Measurements from ENCODE around the gene BEND7.
"Not testable (repeated sequence)": the region's sequence is repeated elsewhere in the genome, so short reads cannot be mapped to it uniquely, and the experiment has no call there.

BEND7 gene

DNA sequence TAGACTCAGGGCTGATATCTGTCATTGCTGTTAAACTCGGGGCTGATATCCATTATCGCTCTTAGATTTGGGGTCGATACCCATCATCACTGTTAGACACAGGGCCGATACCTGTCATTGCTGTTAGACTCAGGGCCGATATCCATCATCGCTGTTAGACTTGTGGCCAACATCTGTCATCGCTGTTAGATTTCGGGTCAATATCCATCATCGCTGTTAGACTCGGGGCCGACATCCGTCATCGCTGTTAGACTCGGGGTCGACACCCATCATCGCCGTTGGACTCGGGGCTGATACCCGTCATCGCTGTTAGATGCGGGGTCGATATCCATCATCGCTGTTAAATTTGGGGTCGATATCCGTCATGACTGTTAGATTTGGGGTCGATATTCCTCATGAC is 54.8 kb downstream of the BEND7 start:
- DNase-seq, result no peak

DNA sequence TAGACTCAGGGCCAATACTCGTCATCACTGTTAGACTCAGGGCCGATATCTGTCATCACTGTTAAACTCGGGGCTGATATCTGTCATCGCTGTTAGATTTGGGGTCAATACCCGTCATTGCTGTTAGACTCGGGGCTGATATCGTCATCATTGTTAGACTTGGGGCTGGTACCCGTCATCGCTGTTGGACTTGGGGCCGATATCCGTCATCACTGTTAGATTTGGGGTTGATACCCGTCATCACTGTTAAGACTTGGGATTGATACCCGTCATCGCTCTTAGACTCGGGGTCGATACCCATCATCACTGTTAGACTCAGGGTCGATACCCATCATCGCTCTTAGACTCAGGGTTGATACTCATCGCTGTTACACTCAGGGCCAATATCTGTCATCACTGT is 56.5 kb downstream of the BEND7 start:
- no peak for DNase-seq

DNA sequence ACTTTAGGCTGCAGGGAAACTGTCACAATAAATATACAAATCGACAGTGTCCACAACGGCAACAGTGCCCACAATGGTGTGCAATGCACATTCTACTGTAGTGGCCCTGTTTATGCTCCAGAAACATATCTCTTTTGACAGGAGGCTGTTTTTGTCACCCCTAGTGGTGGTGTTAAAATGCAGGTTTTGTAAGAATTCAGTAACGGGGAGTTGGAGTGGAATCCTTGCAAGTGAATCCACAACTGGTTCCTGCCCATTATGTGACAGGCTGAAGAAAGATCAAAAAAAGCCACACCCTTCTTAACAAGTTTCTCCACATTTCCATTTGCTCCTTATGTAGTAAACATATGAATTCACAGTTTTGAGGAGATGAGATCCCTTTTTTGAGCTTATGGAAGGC is 58.5 kb downstream of the BEND7 start:
- DNase-seq, result no peak

DNA sequence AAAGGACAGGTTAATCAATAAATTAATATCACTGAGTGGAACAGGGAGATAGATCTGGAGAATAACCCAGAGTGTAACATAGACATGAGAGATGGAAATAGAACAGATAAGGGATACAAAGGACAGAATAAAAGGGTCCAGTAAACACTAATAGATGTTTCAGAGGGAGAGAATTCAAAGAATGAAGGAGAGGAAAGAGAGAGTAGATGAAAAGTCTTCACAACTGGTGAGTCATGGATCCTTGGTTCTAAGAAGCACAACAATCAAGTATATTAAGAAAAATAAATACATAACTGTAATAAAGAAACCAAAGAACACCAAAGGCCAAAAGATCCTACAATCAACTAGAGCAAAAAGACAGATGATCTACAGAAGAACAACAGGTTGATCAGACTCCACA is 66.3 kb downstream of the BEND7 start:
- DNase-seq, result no peak

DNA sequence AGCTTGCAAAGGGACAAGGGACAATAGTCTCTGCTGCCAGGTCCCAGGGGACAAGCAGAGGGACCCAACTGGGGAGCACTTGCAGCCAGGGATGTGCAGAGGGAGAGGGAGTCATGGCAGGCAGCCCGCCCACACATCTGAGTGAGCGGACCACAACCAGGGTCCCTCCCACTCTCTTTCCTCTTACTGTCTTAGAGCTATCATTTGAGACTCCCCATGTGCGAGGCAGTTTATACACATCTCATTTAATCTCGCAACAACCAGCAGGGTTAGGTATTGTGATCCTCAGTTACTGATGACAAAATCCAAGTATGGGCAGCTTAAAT is 70.2 kb downstream of the BEND7 start:
- no peak for DNase-seq

DNA sequence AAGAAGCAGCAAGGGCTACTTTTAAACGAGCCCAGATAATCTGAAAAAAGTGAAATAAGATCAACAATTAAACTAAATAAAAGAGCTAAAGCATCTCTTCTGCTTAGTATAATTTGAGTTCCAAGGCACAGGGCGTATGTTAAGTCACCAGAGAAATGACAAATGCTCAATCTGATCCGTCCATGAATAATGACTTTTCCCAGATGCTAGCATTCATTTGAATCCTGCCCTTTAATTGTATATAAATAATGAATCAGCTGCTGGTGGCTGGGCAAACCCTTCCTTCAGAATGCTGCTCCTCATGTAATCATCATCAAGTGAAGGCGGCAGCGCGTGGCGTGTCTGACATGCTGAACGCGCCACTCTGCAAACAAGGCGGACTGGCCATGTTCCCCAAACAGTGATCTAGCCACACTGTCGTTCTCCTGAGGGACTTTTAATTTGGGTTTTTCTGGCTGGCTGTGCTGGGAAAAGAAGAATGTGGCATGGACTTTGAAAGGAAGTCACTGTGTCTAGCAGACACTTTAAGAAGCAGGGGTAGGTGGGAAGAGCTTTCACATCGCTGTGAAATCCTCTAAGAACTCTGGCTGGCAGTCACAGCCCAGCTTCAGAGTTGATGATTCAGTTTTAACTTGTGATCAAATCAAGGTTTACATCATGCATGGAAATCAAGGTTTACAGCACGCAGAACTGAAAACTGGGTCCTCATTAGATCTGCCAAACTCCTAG is 70.7 kb downstream of the BEND7 start:
- no peak for DNase-seq

DNA sequence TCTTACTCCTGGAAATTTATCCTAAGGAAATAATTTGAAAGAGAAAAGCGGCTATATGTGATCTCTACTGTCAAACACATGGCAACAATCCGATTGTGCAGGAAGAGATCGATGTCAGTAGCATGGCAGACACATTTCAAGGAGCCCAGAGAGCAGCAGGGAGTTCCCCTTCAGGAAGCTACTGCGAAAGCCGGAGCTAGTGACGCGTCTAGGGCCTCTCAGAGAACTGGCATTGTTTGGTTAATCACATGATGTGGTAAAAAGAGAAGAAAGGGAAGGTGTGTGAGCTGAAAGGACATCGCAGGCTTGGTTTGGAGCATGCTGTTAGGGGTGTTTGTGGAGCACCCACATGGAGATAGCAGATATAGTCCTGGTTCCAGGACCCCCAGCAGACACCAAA is 74.9 kb downstream of the BEND7 start:
- DNase-seq, result no peak

DNA sequence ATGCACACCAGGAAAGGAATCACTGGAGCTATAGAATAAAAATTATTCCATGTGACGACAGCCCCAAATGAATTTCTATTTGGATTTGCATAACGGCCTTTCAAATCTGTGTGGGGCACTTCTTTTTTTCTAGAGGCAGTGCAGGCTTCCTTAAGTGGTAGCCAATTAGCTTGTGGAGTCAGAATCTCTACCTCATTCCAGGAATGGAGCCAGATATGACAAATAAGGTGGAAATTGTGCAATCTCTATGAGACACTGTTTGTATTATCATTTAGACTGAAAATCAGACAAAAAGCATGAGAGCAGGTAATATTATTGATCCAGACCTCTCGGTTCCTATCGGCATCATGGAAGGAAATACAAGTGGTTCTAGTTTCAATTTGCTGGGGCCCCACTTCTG is 78.7 kb downstream of the BEND7 start:
- no peak for DNase-seq

DNA sequence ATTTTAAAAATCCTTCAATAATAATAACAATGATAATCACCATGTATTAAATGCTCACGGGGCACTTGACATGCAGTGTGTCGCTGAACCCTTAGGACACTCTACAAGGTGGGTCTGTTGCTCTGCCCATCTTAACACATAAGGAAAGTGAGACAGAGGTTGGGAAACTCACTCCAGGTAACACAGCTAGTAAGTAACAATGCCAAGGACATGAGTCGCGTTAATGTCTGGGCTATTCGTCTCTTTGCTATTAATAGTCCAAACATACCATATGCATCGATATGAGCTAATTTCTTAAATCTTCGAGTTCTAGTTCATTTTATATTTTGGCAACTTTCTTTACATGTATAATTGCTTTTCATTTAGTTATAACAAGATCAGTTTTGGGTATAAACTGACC is 79.5 kb downstream of the BEND7 start:
- no peak for DNase-seq

DNA sequence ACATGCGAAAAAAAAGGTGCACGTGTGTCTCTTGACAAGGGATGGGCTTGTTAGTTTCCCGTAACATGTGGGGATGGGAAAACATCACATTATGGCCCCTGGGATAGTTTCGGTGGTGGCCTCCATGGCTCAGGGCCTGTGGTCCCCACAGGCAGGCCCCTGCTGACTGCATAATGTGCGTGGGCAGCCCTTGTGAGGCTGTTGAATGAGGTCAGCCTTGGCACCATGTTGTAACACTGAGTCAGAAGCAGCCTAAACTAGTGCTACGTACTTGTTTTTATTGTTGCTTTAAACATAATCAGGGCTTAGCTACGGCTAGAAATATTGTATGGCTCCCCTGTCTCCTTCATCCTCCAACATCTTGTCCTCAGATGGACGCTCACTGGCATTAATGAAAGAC is 80.6 kb downstream of the BEND7 start:
- DNase-seq, result no peak

DNA sequence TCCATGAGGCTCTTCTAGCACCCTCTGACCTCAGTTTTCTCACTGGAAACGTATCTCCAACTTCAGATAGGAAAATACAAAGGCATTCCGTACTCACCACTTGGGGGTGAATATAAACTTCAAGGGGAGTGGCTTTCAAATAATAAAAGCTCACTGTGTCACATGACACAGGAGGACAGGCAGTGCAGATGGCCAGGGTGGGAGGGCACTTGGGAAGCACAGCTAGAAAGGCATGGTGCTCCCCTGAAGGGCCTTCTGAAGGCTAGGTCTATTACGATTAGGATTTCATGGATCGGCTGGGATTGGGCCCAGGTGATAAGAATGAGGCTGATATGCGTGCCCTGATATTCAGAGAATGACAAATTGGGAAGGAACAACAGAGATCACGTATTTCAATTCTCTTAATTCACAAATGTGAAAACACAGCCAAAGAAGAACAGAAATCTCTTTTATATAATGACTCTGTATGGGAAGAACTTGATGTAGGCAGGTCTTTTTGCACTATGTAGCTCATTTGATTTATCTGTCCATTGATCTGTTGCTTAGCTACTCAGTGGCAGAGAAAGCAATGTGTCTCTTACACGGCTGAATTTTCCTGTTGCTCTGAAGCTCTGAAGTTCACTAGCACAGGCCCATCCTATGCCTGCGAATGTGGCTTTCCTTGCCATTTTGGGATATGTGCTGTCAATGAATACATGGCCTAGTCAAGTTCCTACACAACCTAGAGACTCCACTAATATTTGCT is 83.0 kb downstream of the BEND7 start:
- no peak for DNase-seq

DNA sequence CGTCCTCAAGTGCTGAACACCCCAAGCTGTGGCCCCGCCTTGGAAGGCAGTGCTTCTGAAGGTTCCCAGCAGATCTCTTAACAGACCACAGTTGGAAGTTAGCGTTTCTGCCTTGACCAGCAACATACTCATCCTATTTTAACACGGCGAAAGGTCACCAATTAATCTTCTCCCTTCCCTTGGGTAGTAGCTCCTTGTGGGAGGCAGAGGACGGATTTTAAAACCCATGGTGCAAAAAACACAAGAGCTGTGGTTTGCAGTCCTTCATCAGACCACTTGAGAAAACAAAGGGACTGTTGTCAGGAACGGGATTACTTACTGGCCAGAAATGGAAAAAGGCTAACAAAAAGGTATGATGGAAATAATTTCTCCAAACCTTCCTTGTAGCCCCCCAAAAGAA is 87.3 kb downstream of the BEND7 start:
- no peak for DNase-seq

DNA sequence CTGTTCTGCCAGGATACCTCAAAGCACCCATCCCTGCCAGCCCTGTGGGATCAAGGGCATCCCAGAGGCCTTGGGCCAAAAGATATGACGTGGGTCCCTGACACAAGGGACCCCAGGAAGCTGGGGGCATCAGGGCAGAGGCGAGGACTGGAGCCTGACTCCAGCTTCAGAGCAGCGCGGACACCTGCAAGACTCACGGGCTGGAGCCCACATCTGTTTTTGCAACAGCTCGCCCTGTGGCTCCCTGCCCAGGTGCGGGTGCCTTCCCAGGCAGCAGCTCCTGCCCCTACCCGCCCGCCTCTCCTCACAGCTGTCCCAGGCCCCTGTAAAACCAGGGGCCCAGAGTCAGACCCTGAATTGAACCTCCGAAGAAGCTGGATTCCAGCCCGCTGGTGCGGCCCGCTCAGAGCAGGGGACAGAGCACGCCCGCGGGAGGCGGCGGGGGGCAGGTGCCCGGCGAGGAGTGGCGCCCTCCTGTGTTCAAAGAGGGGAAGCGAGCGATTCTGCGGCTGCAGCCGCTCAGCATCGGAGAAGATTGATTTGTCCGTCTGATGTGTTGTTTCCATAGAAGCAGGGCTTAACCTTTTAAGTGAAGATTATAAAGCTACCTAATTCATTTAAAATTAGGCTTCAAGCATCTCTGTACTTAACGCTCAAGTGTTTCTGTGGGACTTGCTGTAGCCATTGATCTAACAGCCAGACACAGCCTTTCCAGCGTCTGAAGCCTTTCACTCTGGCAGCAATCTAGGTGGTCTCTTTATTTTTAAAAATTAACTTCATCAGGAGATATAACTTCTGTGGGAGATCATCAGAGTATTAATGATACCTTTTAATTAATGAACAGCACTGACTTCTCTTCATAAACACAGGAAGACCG is 88.4 kb downstream of the BEND7 start:
- peak; percentile 72 for DNase-seq

DNA sequence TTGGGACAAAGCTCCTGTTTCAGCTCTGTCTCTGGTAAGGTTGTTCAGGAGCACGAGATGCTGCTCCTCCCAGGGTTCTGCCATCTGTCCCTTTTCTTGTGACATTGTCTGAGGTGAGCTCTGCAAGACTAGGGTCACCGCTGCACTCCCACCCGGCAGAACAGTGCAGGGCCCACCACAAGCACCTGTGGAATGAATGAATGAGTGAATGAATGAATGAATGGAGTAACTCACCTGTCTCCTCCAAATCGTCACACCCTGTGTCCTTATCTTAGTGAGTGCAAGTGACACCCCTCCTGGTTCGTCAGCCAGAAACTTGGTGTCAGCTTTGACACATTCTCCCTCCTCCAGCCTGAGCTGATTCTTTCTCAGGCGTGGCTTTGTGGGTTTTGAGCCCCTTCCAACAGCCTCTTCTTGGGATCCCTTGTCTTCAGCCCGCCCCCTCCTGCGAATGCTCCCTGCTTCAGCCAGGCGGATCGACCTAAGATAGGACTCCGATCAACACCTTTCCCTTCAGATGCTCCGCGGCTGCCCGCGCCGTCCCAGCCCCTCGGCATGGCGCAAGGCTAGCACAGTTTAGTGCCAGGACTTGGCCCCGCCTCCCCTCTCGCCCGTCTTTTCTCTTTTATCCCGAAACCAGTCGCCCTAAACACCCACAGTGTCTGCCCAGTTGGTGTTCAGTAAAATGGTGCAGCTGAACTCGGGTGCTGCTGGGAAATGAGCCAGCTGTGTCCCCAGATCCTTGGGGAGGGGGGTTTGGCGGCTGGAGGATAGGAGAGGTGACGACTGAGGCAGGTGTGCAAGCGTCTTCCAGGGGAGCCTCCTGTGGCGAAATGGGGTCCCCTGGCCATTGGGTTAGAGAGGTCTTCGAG is 89.3 kb downstream of the BEND7 start:
- DNase-seq, result no peak

DNA sequence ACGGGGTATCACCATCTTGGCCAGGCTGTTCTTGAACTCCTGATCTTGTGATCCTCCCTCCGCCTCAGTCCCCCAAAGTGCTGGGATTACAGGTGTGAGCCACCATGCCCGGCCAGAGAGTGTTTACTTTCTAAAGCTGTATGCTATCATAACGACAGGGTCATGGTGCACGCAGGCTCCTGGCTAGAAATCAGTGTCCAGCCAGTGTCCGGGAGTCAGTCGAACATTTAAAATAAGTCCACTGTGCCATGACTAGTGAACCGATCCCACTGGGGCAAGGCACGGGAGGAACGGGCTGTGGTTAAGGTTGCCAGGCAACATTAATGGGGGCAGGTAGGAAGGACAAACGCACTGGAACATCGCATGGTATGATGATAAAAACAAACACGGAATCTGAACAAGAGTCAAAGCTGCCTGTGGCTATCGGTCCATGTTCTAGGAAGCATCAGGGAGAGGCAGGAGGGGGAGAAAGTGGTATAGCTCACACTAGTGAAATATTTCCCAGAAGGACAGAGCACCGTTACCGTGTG is 91.7 kb downstream of the BEND7 start:
- DNase-seq, result no peak

DNA sequence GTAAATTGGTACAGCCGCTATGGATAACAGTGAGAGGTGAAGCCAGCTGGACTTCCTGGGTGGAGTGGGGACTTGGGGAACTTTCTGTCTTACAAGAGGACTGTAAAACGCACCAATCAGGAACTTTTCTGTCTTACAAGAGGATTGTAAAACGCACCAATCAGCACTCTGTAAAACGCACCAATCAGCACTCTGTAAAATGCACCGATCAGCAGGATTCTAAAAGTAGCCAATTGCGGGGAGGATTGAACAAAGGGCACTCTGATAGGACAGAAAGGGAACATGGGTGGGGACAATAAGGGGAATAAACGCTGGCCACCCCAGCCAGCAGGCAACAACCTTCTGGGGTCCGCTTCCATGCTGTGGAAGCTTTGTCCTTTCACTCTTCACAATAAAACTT is 100.9 kb downstream of the BEND7 start:
- DNase-seq, result not testable (repeated sequence)

DNA sequence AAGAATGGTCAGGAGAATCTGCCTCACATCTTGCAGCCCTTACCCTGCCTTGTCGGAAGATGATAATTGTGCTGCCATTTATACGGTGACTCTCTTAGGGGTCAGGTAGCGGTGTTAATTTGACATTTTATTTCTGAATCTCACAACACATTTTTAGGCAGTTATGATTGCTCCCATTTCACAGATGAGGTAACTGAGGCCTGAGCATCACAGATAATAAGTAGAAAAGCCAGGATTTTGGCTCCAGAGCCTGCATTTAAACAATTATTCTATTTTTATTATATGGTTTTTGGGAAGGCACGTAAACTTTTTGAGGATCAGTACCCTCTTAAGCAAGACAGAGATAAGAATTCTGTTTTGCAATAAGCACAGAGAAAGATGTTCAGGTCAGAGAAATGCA is 103.4 kb downstream of the BEND7 start:
- no peak for DNase-seq

DNA sequence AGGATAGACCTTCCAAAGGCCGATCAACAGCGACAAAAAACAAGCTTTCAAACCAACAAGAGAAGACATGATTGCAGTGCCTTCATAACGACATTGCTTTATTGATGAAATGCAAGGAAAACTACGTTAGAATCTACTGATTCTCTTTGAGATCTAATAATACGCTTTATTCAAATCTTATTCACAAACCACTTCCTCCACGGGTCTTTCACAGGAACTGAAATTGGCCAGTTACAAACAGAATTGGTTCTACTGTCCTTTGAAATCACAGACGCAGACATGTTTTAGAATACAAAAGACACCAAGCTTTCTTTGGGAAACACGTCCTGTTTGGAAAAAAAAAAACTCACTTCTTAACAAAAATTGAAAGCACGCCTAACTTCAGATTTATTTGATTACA is 106.0 kb downstream of the BEND7 start:
- no peak for DNase-seq

DNA sequence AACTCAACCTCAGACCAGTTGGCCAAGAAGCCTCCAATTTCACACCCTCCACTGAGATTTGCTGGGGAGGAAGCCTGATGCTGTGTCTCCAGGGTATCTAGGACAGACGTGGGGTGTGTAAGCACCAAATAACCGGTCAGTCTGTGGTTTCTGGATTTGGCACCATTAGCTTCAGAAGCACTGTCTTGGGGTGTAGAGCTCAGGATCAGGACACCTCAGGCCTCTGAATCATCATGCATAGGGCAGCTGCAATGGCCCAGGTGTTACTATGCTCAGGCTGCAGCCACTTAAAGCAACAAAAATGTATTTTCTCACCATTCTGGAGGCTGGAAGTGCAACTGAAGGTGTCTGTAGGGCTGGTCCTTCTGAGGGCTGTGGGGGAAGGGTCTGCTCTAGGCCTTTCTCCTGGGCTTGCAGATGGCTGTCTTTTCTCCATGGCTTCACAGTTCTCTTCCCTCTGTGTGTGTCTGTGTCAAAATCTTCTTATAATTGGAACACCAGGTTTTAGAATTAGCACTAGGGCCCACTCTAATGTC is 107.4 kb downstream of the BEND7 start:
- no peak for DNase-seq

DNA sequence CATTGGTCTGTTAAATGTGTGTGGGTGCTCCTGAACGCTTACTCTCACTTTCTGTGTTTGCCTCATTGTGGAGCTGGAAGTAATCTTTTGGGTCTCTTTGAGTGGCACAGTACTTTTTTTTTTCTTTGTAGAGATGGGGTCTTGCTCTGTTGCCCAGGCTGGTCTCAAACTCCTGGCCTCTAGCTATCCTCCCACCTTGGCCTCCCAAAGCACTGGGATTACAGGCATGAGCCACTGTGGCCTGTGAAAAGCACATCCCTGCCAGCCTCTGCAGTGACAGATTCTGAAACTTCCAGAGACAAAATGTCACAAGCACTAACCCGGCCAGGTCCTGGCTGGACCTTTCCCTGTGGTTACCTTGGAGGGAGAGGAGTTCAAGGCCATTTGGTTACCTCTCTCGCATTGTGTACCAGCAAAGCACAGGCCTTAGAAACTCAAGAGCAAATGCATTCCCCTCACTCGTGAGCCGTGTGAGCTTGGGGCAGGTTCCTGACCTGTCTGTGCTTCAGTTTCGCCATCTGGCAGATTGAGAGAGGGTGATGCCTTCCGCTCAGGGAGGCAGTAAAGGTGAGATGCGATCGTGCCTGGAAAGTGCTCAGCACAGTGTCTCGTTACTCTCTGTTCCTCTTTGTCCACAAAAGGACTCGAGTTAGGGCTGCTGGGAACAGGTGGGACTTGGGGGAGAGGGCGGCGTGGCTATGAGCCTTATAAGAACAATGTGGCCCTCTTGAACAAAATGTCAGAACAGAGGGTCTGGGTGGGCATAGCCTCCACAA is 108.1 kb downstream of the BEND7 start:
- no peak for DNase-seq

DNA sequence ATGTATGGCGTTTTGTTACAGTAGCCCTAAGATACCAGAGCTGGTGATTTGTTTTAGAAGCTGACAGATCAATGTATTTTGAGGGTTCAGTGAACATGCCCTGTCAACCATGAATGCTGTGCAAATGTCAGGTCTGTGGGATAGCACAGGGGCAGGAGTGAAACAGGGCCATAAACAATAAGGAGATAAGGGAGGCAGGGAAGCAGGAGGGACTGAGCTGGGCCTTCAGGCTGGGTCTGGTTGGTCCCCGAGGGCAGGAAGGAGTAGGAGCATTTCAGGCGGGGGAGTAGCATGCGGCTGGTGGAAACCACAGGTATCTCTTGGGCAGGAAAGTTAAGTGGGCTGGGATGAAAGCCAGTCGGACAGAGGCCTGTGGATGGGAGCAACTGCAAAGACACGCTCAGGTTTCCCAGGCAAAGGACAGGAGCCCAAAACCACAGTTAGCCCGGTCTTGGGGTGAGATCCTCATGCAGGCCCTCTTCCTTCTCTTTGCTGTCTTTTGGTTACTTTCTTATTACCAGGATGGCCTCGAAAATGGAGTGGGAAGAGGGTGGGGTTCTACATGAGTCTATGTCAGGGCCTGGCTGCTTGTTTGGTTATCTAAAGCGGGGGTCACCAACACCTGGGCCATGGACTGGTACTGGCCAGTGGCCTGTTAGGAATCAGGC is 111.2 kb downstream of the BEND7 start:
- peak; percentile 79 for DNase-seq
